Measurements from ENCODE around the gene LTF.

GRCh38 chr3:46496746-46497555 lies 32.2 kb upstream of the LTF start:
- no peak for TF ChIP-seq EZH2 (IDR thresholded peaks at IDR 0.05; ENCODE audit: insufficient read depth, low read length)
- TF ChIP-seq, protein P1, sequence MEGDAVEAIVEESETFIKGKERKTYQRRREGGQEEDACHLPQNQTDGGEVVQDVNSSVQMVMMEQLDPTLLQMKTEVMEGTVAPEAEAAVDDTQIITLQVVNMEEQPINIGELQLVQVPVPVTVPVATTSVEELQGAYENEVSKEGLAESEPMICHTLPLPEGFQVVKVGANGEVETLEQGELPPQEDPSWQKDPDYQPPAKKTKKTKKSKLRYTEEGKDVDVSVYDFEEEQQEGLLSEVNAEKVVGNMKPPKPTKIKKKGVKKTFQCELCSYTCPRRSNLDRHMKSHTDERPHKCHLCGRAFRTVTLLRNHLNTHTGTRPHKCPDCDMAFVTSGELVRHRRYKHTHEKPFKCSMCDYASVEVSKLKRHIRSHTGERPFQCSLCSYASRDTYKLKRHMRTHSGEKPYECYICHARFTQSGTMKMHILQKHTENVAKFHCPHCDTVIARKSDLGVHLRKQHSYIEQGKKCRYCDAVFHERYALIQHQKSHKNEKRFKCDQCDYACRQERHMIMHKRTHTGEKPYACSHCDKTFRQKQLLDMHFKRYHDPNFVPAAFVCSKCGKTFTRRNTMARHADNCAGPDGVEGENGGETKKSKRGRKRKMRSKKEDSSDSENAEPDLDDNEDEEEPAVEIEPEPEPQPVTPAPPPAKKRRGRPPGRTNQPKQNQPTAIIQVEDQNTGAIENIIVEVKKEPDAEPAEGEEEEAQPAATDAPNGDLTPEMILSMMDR (IDR thresholded peaks at IDR 0.05; ENCODE audit: insufficient read depth, low read depth, low read length) = peak; percentile 28

Measured in astrocyte (in vitro differentiated cells and primary cell).